CD8-positive, alpha-beta memory T cell (primary cell): ENCODE measurements around the gene GTPBP6. TPM values are rescaled to one million over a fixed set of nuclear protein-coding genes. Genes with fewer than 3 reads are reported as not detected.
"Not testable (repeated sequence)": the region's sequence is repeated elsewhere in the genome, so short reads cannot be mapped to it uniquely, and the experiment has no call there.

Source experiments
- CTCF ChIA-PET: fragments of 350-600 bp; sonication (Branson Sonifier 250); formaldehyde crosslinking; loops from one replicate; lab custom pipeline; 2021; ENCODE audit warnings: antibody characterized with exemption; lab: Charles Lee
- POLR2A ChIA-PET: fragments of 350-600 bp; sonication (Branson Sonifier 250); formaldehyde crosslinking; loops from one replicate; lab custom pipeline; 2021; ENCODE audit warnings: antibody characterized with exemption; lab: Charles Lee
- DNase-seq, 5 donors: peaks; one replicate each; pipeline versions ENCODE4 v3.0.0 to v3.0.0-alpha.2; 2020 to 2022; ENCODE audit warnings: mixed read lengths in 1 of 5
- H3K27ac ChIP-seq: one replicate; pipeline ENCODE4 v1.7.0; 2013; ENCODE audit warnings: low read depth, mild to moderate bottlenecking, low read length, moderate library complexity
- H3K27me3 ChIP-seq: 2 replicates; pipeline ENCODE4 v1.7.0; 2013; ENCODE audit warnings: low read length, mild to moderate bottlenecking; ENCODE audit not compliant: insufficient read depth, poor library complexity, severe bottlenecking
- H3K36me3 ChIP-seq: 2 replicates; pipeline ENCODE4 v1.7.0; 2013; ENCODE audit warnings: mild to moderate bottlenecking, low read length, moderate library complexity; ENCODE audit not compliant: insufficient read depth
- H3K4me1 ChIP-seq: 2 replicates; pipeline ENCODE4 v1.7.0; 2013; ENCODE audit warnings: mild to moderate bottlenecking, low read length, moderate library complexity; ENCODE audit not compliant: insufficient read depth
- H3K4me3 ChIP-seq: 2 replicates; pipeline ENCODE4 v1.7.0; 2013; ENCODE audit warnings: mild to moderate bottlenecking, low read length
- H3K9me3 ChIP-seq: 2 replicates; pipeline ENCODE4 v1.7.0; 2013; ENCODE audit warnings: mild to moderate bottlenecking, low read length
- H3K27ac Mint-ChIP-seq, 8 donors: one replicate each; pipeline ENCODE4 v1.8.0; 2020 to 2021; ENCODE audit warnings: mixed read lengths in 8 of 8, mild to moderate bottlenecking in 6 of 8, inconsistent platforms in 3 of 8, moderate library complexity in 3 of 8
- H3K27me3 Mint-ChIP-seq, 2 donors: one replicate each; pipeline ENCODE4 v1.8.0; 2020 to 2021; ENCODE audit warnings: mixed read lengths in 2 of 2, mild to moderate bottlenecking in 1 of 2, moderate library complexity in 1 of 2
- H3K36me3 Mint-ChIP-seq, 3 donors: one replicate each; pipeline ENCODE4 v1.8.0; 2020 to 2021; ENCODE audit warnings: mixed read lengths in 3 of 3, inconsistent platforms in 1 of 3, mild to moderate bottlenecking in 1 of 3
- H3K4me1 Mint-ChIP-seq, 3 donors: one replicate each; pipeline ENCODE4 v1.8.0; 2020 to 2021; ENCODE audit warnings: mixed read lengths in 3 of 3, inconsistent platforms in 1 of 3, mild to moderate bottlenecking in 1 of 3
- H3K4me3 Mint-ChIP-seq, 7 donors: one replicate each; pipeline ENCODE4 v1.8.0; 2020 to 2021; ENCODE audit warnings: mixed read lengths in 7 of 7, mild to moderate bottlenecking in 6 of 7, moderate library complexity in 4 of 7, inconsistent platforms in 2 of 7
- H3K9me3 Mint-ChIP-seq, 5 donors: one replicate each; pipeline ENCODE4 v1.8.0; 2020 to 2022; ENCODE audit warnings: mixed read lengths in 5 of 5, mild to moderate bottlenecking in 3 of 5, moderate library complexity in 2 of 5, inconsistent platforms in 1 of 5
- polyA plus RNA-seq: library from polyadenylated mRNA; unstranded; fragments of 300-500 nt; fragmentation: Illumina TruSeq; gene quantifications from one replicate; pipeline ENCODE4 v1.2.3, GENCODE V29; 2021
- total RNA-seq, 2 experiments: library from RNA; stranded (reverse); gene quantifications; one replicate each; pipeline ENCODE4 v1.2.3, GENCODE V29; 2021

The GTPBP6 gene
- total and polyA plus RNA-seq, 3 experiments from 2014 or later, result 55.7 to 78.5 (median 77.8) TPM

DNA sequence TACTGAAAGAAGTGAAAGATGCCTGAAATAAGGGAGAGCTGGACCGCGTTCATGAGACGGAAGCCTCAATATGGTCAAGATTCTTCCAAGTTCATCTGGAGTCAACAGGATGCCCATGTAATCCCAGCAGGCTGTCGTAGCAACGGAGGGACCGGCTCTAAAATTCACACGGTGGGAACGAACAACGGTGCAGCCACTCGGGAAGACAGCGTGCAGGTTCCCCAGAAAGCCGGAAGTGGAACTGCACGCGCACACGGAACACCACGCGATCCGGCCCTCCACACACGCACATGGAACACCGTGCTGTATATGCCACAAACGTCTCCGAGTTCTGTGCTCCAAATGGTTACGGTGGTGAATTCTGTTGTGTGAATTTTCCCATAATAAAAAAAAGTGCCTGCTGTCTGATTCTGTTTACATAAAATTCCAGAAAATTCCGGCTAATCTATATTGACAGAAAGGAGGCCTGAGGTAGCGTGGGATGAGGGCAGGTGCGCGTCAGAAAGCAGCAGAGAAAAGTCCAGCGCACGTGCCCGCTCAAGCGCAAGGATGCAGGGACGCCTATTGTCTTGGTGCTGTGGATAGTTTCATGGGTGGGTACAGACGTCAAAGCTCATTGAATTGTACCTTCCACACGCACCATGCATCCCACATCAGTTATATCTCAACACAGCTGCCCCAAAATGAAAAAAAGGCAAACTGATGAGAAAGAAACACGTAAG lies 36.9 kb upstream of the GTPBP6 start:
- H3K27ac Mint-ChIP-seq, result no peak overlapping the region
- Histone ChIP-seq H3K36me3 (no peaks in the 10 kb centered on the region), H3K27ac (no peak overlapping the region), H3K27me3 (no peaks in the 10 kb centered on the region), H3K4me3 (no peak overlapping the region), H3K9me3 (peaks cover 5% of the 10 kb centered on the region), H3K4me1 (peaks cover 17% of the 10 kb centered on the region)
- peaks cover 10 to 28% (median 22%) of the 10 kb centered on the region in 3 donors for H3K36me3 Mint-ChIP-seq
- DNase-seq, result no peak
- peaks cover 8 to 14% (median 12%) of the 10 kb centered on the region in 5 donors for H3K9me3 Mint-ChIP-seq
- POLR2A ChIA-PET, result no interaction called here
- H3K4me1 Mint-ChIP-seq, result peaks cover 14 to 22% (median 16%) of the 10 kb centered on the region in 3 donors
- no peaks in the 10 kb centered on the region for H3K27me3 Mint-ChIP-seq
- CTCF ChIA-PET, result no interaction called here
- H3K4me3 Mint-ChIP-seq, result no peak overlapping the region

DNA sequence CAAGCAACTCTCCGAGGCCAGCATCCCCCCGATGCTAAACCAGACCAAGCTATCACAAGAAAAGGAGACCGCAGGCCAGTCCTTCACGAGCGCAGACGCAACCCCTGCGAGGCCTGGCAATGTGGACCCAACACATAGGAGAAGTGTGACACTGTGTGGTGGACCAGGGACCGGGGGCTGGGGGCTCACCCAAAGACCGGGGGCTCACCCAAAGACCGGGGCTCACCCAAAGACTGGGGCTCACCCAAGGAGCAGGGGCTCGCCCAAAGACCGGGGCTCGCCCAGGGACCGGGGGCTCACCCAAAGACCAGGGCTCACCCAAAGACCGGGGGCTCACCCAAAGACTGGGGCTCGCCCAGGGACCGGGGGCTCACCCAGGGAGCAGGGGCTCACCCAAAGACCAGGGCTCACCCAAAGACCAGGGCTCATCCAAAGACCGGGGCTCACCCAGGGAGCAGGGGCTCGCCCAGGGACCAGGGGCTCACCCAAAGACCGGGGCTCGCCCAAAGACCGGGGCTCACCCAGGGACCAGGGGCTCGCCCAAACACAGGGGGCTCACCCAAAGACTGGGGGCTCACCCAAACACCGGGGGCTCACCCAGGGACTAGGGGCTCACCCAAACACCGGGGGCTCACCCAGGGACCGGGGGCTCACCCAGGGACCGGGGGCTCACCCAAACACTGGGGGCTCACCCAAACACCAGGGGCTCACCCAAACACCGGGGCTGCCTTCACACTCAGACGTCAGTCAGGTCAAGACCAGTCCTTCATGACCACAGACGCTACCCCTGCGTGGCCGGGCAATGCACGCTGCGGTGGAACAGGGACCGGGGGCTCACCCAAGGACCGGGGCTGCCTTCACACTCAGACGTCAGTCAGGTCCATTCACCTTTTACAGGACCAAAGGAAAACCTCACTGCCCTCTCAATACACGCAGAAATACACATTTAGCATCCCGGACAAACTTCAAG lies 35.3 kb upstream of the GTPBP6 start:
- CTCF ChIA-PET, result no interaction called here
- H3K9me3 Mint-ChIP-seq, result peaks cover 6 to 9% (median 7%) of the 10 kb centered on the region in 5 donors
- H3K27ac Mint-ChIP-seq, result no peak overlapping the region
- H3K4me1 ChIP-seq, result peaks cover 17% of the 10 kb centered on the region
- H3K36me3 Mint-ChIP-seq, result peaks cover 7 to 30% (median 10%) of the 10 kb centered on the region in 3 donors
- H3K4me3 ChIP-seq, result no peak overlapping the region
- H3K4me1 Mint-ChIP-seq, result peaks cover 14 to 22% (median 16%) of the 10 kb centered on the region in 3 donors
- no peak for DNase-seq
- POLR2A ChIA-PET, result no interaction called here
- H3K27me3 ChIP-seq, result no peaks in the 10 kb centered on the region
- H3K27me3 Mint-ChIP-seq, result no peaks in the 10 kb centered on the region
- no peaks in the 10 kb centered on the region for H3K36me3 ChIP-seq
- H3K27ac ChIP-seq, result no peak overlapping the region
- H3K9me3 ChIP-seq, result no peaks in the 10 kb centered on the region
- H3K4me3 Mint-ChIP-seq, result no peak overlapping the region

DNA sequence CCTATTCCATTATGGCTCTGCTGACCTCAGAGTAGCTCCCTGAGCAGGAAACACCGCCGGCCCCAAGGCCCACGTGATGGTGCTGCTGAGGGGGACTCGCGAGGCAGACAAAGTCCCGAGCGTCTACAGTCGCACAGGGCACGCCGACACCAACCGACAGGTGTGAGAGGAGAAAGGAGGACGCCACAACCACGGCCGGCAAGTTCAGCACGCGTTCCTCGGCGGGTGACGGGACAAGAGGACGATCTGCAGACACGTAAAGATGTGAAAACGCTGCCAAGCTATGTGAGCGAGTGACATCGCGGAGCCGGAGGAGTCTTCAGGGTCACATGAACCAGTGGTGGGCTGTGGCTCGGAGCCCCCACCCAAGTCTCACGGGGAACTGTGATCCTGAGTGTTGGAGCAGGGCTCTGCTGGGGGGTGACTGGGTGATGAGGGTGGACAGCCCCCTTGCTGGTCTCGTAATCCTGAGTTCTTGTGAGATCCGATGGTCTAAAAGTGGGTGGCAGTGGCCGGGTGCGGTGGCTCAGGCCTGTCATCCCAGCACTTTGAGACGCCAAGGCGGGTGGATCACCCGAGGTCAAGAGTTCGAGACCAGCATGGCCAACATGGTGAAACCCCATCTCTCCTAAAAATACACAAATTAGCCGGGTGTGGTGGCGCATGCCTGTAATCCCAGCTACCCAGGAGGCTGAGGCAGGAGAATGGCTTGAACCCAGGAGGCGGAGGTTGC lies 34.2 kb upstream of the GTPBP6 start:
- no peaks in the 10 kb centered on the region for H3K27me3 Mint-ChIP-seq
- H3K27ac ChIP-seq, result no peak overlapping the region
- ChIA-PET CTCF (no interaction called here), POLR2A (no interaction called here)
- peaks cover 5 to 8% (median 6%) of the 10 kb centered on the region in 5 donors for H3K9me3 Mint-ChIP-seq
- H3K27me3 ChIP-seq, result no peaks in the 10 kb centered on the region
- no peak overlapping the region for H3K4me3 Mint-ChIP-seq
- H3K9me3 ChIP-seq, result no peaks in the 10 kb centered on the region
- DNase-seq, result no peak
- peaks cover 13 to 20% (median 14%) of the 10 kb centered on the region in 3 donors for H3K4me1 Mint-ChIP-seq
- no peaks in the 10 kb centered on the region for H3K36me3 ChIP-seq
- H3K4me3 ChIP-seq, result no peak overlapping the region
- H3K36me3 Mint-ChIP-seq, result peaks cover 9 to 31% (median 10%) of the 10 kb centered on the region in 3 donors
- peak overlapping the region in 2 of 8 donors; percentile 22 to 41 for H3K27ac Mint-ChIP-seq
- H3K4me1 ChIP-seq, result peaks cover 13% of the 10 kb centered on the region

DNA sequence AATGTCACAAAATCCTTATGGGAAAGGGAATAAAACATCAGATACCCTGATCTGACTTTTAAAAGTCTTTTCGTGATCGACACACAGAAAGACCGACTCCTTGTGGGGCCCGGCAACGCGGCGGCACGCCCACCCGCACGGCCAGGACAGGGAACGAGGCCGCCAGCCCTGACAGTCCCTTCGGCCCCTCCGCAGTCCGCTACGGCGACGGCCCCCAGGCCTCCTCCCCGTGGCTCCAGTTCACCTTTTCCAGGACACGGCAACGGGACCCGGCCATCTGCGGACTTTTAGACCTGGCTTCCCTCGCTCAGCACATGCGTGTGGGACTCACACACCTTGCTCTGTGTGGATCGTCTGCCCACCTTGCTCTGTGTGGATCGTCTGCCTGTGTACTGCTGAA lies 33.6 kb upstream of the GTPBP6 start:
- Histone ChIP-seq H3K27me3 (no peaks in the 10 kb centered on the region), H3K4me1 (peaks cover 9% of the 10 kb centered on the region), H3K36me3 (no peaks in the 10 kb centered on the region), H3K4me3 (no peak overlapping the region), H3K27ac (no peak overlapping the region), H3K9me3 (no peaks in the 10 kb centered on the region)
- no peak overlapping the region for H3K27ac Mint-ChIP-seq
- peaks cover 3 to 26% (median 5%) of the 10 kb centered on the region in 3 donors for H3K36me3 Mint-ChIP-seq
- POLR2A ChIA-PET, result no interaction called here
- peaks cover 0 to 3% (median 1%) of the 10 kb centered on the region in 5 donors for H3K9me3 Mint-ChIP-seq
- no peak overlapping the region for H3K4me3 Mint-ChIP-seq
- CTCF ChIA-PET, result no interaction called here
- no peaks in the 10 kb centered on the region for H3K27me3 Mint-ChIP-seq
- H3K4me1 Mint-ChIP-seq, result peaks cover 7 to 14% (median 8%) of the 10 kb centered on the region in 3 donors
- no peak for DNase-seq

DNA sequence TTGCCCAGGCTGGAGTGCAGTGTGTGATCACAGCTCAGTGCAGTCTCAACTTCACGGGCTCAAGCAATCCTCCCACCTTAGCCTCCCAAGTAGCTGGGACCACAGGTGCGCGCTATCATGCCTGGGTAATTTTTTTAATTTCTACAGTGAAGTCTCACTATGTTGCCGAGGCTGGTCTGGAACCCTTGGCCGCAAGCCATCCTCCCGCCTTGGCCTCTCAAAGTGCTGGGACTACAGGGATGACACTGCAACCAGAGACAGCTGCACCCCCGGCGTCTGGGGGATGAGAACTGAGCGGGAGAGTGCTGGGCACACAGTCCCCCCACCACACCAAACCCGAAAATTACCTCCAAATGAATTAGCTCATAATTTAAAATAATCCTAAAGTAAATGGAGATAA lies 33.1 kb upstream of the GTPBP6 start:
- Mint-ChIP-seq H3K27ac (no peak overlapping the region), H3K4me1 (peaks cover 3 to 10% (median 4%) of the 10 kb centered on the region in 3 donors), H3K27me3 (no peaks in the 10 kb centered on the region), H3K36me3 (peaks cover 0 to 28% (median 5%) of the 10 kb centered on the region in 3 donors), H3K9me3 (no peaks in the 10 kb centered on the region), H3K4me3 (no peak overlapping the region)
- Histone ChIP-seq H3K4me1 (peaks cover 5% of the 10 kb centered on the region), H3K4me3 (no peak overlapping the region), H3K27me3 (no peaks in the 10 kb centered on the region), H3K36me3 (no peaks in the 10 kb centered on the region), H3K27ac (no peak overlapping the region), H3K9me3 (no peaks in the 10 kb centered on the region)
- no peak for DNase-seq
- CTCF ChIA-PET, result no interaction called here
- POLR2A ChIA-PET, result no interaction called here

DNA sequence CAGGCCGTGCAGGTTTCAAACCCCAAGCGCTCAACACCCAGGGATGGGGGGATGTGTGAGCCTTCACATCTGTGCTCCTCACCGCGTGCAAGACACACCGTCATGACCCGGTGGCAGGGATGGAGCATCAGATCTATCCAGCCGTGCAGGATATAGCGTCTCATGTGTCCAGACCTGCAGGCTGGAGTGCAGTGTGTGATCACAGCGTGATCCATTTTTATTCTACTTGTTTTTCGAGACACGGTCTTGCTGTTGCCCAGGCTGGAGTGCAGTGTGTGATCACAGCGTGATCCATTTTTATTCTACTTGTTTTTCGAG lies 32.7 kb upstream of the GTPBP6 start:
- CTCF ChIA-PET, H3K36me3 ChIP-seq, DNase-seq, H3K27me3 Mint-ChIP-seq, H3K4me1 Mint-ChIP-seq, H3K27ac ChIP-seq, H3K4me3 Mint-ChIP-seq, H3K9me3 Mint-ChIP-seq, H3K27ac Mint-ChIP-seq, H3K4me3 ChIP-seq, H3K4me1 ChIP-seq, H3K9me3 ChIP-seq, H3K27me3 ChIP-seq, POLR2A ChIA-PET: not testable (repeated sequence)
- H3K36me3 Mint-ChIP-seq, result peaks cover 0 to 30% (median 5%) of the 10 kb centered on the region in 3 donors

DNA sequence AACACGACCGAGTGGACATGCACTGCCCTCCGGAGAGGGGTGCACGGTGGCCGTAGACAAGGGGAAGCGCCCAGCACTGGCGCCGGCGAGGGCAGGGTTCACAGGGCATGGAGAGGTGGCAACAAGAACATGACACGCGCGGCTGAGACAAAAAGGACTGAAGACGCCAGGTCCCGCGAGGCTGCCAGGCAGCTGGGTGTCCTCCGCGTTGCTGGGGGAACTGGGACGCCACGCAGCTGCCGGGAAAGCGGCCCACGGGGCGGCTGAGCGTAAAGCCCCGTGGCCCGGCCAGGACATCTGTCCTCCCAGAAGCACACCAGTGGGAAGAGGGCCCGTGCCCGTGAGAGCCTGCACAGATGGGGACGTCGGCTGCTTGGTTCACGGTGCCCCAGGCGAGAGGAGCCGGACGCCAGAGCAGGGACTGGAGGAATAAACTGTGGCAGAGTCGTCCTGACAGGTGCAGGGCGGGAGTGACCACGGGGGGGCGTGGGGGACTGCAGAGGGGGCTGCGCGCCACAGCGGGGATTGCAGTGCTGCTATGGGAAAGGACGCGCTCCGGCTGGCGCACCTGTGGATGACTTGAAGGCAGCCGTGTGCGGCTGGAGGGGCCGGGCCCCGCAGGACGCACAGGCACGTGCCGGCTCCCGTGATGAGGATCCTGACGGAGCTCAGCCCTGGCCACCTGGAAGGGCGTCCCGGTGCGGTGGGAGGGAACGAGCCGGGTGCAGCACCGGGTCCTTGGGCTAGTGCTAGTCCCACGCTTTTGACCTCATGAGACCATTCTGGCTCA lies 32.1 kb upstream of the GTPBP6 start:
- ChIA-PET CTCF (no interaction called here), POLR2A (no interaction called here)
- no peak overlapping the region for H3K27ac ChIP-seq
- H3K36me3 ChIP-seq, result no peaks in the 10 kb centered on the region
- no peaks in the 10 kb centered on the region for H3K27me3 ChIP-seq
- no peak for DNase-seq
- no peak overlapping the region for H3K4me3 ChIP-seq
- no peaks in the 10 kb centered on the region for H3K27me3 Mint-ChIP-seq
- no peaks in the 10 kb centered on the region for H3K9me3 ChIP-seq
- H3K9me3 Mint-ChIP-seq, result no peaks in the 10 kb centered on the region
- no peaks in the 10 kb centered on the region for H3K4me1 ChIP-seq
- peaks cover 0 to 30% (median 5%) of the 10 kb centered on the region in 3 donors for H3K36me3 Mint-ChIP-seq
- no peak overlapping the region for H3K4me3 Mint-ChIP-seq
- no peak overlapping the region for H3K27ac Mint-ChIP-seq
- peaks cover 0 to 2% (median 0%) of the 10 kb centered on the region in 3 donors for H3K4me1 Mint-ChIP-seq
